ENCODE measurements around the gene TSHZ1.

DNA sequence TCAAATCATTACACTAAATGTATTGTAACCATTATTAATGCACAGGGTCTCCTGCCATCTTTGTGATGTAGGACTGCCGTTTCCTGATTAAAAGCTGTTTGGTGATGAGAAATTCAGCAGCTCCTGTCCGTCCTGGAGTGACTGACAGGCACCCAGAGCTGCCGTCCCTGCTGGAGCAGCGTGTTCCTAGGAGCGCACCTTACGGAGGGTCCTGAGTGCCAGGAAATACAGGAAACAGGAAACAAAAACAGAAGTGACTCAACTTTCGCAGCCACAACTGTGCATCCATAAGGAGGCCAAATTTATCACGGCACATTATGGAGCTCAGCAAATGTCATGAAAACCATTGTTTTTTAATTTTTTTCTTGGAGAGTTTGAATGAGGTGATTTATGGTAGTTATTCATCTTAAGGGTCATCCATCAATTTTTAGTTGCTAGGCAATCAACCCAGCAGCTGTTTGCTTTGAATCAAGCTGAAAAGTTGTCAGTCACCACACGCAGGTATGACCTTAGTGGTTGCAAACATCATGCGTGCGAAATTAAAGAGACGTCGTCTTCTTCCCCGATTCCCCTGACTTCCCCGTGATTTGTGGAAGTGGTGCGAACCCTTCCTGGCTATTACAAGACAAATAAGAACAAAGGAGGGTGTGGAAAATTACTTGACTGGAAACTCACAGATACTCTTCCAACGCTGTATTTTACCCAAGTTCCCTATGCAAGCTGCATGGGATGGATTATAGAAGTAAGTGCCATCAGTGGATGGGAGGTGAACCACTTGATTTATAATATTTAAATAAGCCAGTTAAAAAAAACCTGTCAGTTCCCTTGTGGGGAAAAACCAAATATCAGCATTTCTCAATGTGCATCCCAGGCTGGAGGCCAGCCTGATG is 19.8 kb downstream of the TSHZ1 start:
- TF ChIP-seq CTCF (conservative IDR thresholded peaks at IDR 0.05) (no peak), ZFX (IDR thresholded peaks at IDR 0.05) (no peak)
